Measurements from ENCODE around the gene TEC.
A peak's percentile ranks its signal among the peaks of the same experiment; 100 is the strongest.
"Not testable (repeated sequence)": the region's sequence is repeated elsewhere in the genome, so short reads cannot be mapped to it uniquely, and the experiment has no call there.

The TEC gene

DNA sequence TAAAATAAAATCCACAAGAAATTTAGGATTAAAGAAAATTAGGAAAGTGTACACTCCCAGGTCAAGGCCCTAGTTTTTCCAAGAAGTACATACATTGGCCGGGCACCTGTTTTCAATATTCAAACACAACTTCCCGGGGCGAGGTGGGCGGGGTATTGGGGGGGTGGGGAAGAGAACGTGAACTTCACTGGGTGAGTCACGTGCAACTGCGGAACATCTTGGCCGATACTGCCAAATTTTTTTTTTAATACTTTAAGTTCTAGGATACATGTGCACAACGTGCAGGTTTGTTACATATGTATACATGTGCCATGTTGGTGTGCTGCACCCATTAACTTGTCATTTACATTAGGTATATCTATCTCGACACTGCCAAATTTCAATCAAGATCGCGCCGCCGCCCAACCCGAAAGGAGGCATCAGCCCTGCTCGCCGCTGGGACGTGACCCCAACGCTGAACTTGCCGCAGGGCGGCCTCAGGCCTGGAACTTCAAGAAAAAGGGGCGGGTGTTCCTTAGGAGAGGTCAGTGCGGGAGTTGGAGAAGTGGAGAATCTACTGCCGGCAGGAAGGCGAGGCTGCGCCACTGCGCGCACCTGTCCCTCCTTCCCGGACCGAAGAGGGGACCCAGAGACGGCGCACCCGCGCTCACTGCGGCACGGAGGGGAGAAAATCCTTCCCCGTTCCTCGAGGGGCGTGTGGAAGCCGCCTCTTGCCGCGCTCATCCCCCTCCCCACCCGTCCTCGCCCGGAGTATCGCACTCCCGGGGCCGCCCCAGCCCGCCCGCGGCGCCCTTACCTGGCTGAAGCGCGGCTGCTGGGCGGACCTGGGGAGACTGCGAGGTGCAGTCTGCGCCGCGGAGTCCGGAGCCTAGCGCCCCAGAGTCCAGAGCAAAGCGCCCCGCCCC lies at the start of gene TEC:
TSS of gene TEC (minus strand) at position 883 of the 905 bp plus-strand sequence. CDS start 41,224 bp downstream, outside the sequence.
- DNase-seq: peak; percentile 28

DNA sequence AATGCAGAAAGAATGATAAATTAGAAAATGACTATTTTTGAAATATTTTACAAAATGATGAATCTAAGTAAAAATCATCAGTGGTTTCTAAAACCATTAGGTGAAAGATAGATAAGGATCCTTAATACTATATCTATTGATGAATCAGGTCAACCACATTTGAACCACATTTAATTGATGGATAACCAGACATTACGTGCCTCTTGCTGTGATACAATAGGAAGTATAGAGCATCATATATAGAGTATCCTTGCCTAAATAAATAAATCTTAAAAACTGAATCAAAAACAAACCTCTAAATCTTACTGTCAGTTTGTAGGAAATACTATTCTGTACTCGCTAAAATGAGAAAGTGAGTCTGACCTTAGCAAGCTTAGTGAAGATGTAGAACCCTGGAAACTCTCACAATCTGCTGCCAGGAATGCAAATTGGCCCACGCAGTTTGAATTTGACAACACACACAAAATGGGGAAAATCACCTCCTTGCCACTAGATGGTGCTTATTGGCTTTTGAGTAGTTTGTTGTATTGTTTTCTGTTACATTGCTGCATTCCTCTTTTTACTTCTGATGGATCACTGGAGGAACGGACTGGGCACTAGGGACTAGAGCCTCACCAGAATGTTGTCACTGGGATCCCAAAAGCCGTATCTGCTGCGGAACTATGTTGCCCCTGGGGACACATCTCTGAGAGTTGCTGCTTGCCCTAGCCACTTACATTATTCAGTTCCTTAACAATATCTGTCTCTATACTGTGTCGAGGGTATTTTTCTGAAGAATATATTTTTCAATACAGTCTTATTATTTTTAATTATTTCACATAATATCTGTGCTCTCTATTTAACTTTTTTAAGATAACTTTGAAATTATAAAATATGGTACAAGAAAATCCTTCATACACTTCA lies 46.3 kb upstream of the TEC start:
- DNase-seq: peak; percentile 38

DNA sequence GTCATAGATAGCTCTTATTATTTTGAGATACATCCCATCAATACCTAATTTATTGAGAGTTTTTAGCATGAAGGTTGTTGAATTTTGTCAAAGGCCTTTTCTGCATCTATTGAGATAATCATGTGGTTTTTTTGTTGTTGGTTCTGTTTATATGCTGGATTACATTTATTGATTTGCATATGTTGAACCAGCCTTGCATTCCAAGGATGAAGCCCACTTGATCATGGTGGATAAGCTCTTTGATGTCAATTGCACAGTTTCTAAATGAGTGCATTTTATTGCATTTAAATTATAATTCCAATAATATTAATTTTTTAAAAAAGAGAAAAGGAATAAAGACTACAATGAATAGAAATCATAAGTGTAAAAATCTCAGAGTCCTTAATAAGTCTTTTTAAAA lies 45.1 kb upstream of the TEC start:
- DNase-seq: not testable (repeated sequence)

DNA sequence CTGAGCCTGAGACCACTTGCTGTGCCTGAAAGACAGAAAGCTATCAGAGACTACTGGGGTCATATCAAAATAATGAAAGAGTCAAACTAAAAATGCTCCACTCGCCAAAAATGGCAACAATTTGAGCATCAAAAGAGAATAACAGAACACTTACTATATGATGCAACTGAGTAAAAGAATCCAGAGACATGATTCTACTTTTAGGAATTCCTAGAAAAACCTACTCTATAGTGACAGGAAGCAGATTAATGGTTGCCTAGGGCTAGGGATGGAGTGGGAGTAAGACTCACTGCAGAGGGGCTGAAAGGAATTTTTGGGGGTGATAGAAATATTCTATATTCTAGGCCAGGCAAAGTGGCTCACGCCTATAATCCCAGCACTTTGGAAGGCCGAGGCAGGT lies 42.3 kb upstream of the TEC start:
- no peak for DNase-seq

DNA sequence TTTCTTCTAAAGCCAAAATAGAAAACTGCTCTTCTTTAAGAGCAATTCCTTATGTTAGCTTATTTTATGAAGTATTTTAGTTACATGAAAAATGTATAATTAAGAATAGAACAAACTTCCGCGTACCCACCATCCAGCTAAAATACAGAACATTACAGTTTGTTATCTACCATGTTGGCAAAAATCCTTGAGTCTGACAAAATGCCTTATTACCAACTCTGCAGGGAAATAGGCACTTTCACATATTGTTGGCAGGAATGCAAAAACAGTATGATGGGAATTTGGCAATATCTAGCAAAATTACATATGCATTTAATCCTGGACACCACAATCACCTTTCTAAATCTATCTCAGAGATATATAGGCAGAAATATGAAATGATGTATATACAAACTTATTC lies 39.3 kb upstream of the TEC start:
- DNase-seq: no peak

DNA sequence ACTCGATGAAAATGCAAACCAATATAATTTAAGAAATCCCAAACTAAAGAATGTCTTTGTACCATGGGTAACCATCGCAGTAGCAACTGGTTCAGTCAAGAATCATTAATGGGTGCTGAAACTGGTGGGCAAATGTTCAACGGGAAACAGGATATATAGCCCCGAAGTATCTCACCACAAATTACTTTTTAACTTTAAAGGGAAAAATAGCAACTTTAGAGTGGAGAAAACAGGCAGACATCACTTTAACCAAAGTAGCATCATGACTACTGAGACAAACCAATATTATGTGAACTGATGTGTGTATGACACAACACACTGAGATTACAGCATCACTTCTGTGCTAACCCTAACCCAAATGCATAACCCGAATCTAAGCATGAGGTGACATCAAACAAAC lies 37.9 kb upstream of the TEC start:
- no peak for DNase-seq

DNA sequence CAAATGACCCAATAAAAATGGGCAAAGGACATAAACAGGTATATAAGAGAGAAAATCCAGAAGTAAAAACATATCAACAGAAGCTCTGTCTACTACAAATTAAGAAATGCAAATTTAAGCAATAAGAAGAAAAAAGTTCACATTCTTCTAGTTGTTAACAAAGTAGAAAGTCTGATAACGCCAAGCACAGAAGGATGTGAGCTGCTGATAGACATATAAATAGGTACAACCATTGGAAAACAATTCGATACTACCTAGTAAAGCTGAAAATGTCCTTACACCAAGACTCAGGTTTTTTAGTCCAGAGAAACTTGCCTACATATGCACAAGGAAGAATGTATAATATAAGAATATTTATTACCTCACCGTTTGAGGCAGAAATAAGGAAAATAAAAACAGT lies 35.9 kb upstream of the TEC start:
- DNase-seq: no peak

DNA sequence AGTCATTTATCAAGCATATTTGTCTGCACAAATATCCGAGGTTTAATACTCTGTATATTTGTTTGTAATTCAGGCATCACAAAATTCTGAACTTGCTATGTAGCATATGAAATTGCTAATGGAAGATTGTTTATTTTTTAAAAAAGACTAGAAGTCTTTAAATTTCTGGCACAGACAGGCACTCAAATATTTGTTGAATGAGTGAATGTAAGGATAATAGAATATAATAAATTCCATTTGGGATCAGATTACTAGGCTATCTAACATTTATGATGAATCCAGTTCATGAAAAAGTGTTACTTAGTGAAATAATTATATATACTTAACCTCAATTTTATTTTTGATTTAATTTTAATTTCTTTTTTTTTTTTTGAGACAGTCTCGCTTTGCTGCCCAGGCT lies 30.4 kb upstream of the TEC start:
- peak; percentile 50 for DNase-seq

DNA sequence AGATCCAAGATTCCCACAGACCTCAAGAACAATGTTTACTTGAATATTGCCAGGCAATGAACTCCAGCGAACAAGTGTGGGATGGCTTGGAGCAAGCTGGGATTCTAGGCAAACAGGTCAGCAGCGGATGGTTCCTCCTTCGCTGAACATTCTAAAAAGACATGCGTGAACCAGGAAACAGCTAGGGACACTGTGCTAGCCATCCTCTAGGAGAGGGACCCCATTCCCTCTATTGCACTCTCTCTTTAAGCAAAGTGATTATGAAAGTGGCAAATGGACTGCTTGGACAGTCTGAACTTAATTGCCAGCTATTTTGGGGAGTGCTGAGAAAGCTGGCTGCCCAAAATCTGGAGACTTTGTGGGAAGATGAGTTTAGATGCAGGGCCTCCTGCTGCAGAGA lies 29.9 kb upstream of the TEC start:
- DNase-seq: no peak

DNA sequence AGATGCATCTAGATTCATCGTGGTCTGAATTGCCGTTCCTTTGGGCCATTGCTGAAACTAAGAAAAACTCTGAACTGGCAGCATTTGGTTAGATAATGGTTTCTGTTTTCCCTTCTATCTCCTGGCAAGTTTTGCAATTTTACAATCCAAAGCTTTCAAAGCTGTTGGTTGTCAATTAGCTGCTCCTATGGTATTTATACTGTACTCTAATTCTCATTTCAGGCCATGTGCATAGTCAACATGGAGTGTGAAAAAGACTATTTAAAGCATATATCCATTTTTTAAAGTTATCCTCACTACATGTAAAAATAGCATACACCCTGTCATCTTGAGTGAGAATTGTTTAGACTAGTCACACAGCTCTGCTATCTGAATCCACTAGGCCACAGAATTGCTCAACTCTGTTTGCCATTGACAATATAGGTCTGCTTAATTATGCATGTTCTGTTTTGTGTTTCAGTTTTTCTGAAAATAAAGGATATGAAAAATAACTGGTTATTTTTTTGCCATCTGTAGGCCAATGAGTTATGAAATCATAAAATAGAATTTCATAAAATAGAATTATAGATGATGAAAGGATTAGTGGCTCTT lies 27.7 kb upstream of the TEC start:
- DNase-seq: no peak

DNA sequence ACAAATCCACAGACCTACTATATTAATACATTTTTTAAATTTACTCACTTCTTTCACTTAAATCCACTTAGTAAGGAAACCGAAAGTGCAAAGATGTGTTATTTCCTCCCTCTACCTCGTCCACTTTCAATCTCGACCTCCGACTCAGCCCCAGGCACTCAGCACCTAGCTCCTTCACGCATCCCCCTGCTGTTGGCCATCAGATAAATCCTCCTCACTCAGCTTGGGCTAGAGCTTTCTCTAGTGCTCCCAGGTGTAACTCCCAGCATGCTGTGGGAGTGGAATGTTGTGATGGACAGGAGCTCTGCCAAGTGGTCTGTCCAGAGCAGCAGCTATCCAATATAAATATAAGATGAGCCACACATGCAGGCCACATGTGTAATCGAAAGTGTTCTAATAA lies 26.7 kb upstream of the TEC start:
- no peak for DNase-seq

DNA sequence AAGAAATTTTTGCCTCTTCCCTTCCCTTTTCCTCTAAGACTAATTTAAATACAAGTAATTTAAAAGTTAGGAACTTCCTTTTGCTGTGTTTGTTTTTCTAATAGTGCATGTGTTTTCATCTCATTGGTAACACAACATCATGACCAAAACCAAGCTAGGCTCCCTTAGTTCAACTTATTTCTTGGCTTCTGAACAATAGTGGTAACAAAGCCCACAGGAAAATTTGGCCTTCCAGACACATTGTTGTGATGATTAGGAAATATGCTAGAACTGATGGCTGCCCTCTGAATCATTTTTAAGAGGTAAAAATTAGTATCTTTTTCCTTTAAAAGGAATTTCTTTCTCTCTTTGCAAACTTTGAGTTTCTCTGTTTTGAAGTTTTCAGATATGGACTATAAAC lies 25.5 kb upstream of the TEC start:
- DNase-seq: no peak

DNA sequence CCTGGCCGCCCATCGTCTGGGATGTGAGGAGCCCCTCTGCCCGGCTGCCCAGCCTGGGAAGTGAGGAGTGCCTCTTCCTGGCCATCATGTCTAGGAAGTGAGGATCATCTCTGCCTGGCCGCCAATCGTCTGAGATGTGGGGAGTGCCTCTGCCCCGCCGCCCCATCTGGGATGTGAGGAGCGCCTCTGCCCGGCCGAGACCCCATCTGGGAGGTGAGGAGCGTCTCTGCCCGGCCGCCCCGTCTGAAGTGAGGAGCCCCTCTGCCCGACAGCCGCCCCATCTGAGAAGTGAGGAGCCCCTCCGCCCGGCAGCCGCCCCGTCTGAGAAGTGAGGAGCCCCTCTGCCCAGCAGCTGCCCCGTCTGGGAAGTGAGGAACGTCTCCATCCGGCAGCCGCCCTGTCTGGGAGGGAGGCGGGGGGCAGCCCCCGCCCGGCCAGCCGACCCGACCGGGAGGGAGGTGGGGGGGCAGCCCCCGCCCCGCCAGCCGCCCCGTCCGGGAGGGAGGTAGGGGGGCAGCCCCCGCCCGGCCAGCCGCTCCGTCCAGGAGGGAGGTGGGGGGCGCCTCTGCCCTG lies 22.7 kb upstream of the TEC start:
- DNase-seq: not testable (repeated sequence)

DNA sequence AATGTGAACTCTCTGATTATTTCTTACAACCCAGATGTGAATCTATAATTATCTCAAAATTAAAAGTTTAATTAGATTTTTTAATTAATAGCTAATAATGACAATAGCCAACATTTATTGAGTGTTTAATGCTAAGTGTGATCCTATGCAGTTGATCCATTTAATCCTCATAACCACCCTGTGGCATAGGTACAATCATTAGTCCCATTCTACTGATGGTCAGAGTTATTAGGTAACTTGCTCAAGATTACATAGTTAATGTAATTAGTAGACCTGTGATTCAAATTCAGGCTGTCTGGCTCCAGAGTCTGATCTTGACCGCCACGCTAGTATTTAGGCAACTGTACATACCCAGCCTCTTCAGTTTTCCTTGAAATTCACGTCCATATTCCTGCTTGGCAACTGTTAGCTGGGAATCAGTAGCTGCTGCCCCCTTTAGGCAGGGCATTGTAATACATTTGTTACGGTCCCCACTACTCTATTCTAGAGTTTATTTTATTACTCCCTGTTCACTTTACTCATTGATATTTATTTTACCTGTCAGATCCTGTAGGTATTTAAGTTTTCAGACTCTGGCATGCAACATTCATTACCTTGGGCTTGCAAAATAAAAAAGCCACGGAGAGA lies 20.6 kb upstream of the TEC start:
- DNase-seq: peak; percentile 5

DNA sequence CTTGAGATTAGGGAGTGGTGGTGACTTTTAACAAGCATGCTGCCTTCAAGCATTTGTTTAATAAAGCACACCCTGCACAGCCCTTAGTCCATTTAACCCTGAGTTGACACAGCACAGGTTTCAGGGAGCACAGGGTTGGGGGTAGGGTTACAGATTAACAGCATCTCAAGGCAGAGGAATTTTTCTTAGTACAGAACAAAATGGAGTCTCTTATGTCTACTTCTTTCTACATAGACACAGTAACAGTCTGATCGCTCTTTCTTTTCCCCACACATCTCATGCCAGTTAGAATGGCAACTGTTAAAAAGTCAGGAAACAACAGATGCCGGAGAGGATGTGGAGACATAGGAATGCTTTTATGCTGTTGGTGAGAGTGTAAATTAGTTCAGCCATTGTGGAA lies 16.4 kb upstream of the TEC start:
- DNase-seq: not testable (repeated sequence)

DNA sequence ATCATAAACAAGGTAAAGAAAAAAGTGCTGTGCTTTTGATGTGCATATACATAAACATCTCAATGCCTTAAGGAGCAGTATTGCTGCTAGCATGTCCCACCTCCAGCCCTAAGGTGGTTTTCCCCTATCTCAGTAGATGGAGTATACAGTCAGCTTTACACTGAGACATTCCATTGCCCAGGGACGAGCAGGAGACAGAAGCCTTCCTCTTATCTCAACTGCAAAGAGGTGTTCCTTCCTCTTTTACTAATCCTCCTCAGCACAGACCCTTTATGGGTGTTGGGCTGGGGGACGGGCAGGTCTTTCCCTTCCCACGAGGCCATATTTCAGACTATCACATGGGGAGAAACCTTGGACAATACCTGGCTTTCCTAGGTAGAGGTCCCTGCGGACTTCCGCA lies 16.0 kb upstream of the TEC start:
- not testable (repeated sequence) for DNase-seq

DNA sequence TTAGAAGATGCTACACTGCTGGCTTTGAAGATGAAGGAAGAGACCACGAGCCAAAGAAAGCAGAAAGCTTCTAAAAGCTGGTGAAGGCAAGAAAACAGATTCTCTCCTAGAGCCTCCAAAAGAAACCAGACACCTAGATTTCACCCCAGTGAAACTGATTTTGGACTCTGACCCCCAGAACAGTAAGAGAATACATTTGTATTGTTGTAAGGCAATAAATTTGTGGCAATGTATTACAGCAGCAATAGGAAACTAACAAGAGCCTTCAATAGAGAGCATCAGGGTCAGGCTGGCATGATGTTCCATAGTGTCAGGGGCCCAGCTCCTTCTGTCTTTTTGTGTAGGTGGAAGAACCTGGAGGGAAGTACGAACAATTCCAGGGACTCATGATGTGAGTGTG lies 6.0 kb upstream of the TEC start:
- DNase-seq: no peak

DNA sequence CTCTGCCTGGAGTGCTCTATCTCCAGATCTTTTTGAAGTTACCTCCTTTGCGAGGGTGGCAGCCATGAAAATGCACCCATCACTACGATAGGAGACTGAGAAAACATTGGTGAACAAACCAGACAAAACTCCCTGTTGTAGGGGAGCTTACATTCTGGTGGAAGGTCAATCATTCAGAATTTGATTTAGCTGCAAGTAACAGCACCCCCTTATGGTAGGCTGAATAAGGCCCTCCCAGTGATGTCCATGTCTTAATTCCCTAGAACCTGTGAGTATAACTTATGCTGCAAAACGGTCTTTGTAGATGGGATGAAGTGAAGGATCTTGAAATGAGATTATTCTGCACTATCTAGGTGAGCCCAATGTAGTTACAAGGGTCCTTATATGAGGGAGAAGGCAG lies 5.6 kb upstream of the TEC start:
- DNase-seq: peak; percentile 42

DNA sequence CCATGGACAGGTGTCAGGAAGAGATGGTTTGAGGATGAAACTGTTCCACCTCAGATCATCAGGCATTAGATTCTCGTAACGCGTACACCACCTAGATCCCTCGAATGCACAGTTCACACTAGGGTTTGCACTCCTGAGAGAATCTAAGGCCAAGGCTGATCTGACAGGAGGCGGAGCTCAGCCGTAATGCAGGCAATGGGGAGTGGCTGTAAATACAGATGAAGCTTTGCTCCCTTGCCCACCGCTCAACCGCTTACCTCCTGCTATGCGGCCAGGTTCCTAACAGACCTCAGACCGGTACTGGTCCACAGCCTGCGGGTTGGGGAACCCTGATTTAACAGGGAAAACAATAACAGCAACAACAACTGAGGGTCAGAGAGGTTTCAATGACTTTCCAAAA lies 2.0 kb upstream of the TEC start:
- DNase-seq: no peak

DNA sequence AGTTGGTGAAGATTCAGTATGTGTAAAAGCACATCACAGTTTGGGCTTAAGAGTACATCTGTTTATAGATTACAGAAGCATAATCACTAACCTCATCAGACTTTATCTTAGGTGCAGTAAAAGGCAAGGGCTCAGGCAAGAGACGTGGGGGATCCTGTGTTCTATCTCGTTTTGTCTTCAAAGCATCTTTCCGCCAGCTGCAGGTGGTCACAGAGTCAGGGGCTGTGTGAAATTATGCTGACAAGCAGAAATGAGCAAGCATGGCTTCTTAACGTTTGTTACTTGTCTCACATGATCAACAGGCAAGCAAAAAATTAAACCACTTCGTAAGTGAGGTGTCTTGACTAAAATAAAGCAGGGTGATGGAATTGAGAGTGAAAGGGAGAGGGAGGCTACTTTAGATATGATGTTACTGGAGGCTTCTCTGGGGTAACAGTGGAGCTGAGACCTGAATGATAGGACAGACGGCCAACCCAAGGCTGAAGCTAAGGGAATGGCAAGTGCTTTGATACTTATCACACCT lies 1.4 kb upstream of the TEC start:
- DNase-seq: no peak

DNA sequence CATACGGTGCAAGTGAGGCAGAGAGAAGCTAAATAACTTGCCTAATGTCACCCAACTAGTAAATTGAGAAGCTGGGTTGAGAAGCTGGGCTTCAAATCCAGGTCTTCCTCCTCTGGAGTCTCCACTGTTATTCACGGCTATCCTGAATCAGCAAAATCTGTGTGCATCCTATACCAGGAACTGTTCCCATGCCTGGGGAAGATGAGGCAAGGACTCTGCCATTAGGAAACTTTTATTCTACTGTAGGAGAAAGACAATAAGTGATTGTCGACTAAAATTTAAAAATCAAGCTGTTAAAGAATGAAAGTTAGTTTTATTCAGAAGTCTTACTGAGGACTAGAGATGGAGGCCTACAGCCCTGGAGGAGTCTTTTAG lies 872 bp upstream of the TEC start:
- no peak for DNase-seq

DNA sequence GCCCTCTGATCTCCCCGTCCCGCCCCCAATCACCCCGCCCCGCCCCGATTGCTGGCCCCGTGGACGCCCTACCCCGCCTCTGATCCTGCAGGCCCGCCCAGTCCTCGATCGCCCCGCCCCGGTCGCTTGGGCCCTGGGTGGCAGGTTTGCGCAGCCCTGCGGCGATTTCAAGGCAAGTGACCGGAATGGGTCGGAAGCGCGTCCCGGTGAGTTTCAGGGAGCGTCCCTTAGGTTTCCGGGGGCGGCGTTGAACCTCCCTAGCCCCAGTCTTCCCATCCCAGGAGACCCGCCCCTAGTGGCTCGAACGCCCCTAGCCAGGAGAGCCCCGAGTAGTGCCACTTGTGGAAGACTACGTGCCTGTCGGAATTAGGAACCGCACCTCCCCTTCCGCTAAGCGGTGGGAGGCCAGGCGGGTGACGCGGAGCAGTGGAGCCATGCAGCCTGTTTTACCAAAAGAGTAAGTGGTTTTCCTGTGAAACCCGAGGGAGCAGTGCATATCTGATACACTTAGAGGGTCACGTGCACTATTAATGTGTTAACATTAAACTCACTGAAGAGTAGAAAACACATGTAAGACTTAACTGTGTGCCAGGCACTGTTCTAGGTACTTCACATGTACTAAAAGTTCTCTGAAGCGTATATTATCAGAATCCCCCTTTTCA lies 354 bp upstream of the TEC start:
- DNase-seq: peak; percentile 77
